Glutamatergic neuron (in vitro differentiated cells): ENCODE data around the gene ABCA4. TPM values are rescaled to one million over a fixed set of nuclear protein-coding genes. Genes with fewer than 3 reads are reported as not detected.
"Not testable (repeated sequence)": the region's sequence is repeated elsewhere in the genome, so short reads cannot be mapped to it uniquely, and the experiment has no call there.

Experiments
- DNase-seq: peaks from one replicate; pipeline ENCODE4 v3.0.0; 2022
- H3K27ac Mint-ChIP-seq: one replicate; pipeline ENCODE4 v1.8.0; 2020; ENCODE audit warnings: mild to moderate bottlenecking, mixed read lengths, inconsistent platforms; ENCODE audit not compliant: unreplicated experiment
- H3K27me3 Mint-ChIP-seq: one replicate; pipeline ENCODE4 v1.8.0; 2020; ENCODE audit warnings: mild to moderate bottlenecking, moderate library complexity, mixed read lengths, inconsistent platforms; ENCODE audit not compliant: unreplicated experiment
- H3K36me3 Mint-ChIP-seq: one replicate; pipeline ENCODE4 v1.8.0; 2020; ENCODE audit warnings: mild to moderate bottlenecking, mixed read lengths, inconsistent platforms; ENCODE audit not compliant: unreplicated experiment
- H3K4me1 Mint-ChIP-seq: one replicate; pipeline ENCODE4 v1.8.0; 2020; ENCODE audit warnings: mild to moderate bottlenecking, low read depth, mixed read lengths, inconsistent platforms; ENCODE audit not compliant: unreplicated experiment
- H3K4me3 Mint-ChIP-seq: one replicate; pipeline ENCODE4 v1.8.0; 2020; ENCODE audit warnings: mild to moderate bottlenecking, mixed read lengths, inconsistent platforms; ENCODE audit not compliant: unreplicated experiment
- H3K9me3 Mint-ChIP-seq: one replicate; pipeline ENCODE4 v1.8.0; 2020; ENCODE audit warnings: mild to moderate bottlenecking, moderate library complexity, mixed read lengths, inconsistent platforms; ENCODE audit not compliant: unreplicated experiment
- total RNA-seq: library from RNA; stranded (reverse); fragmentation: NEBNext Ultra II Directional; extraction: Animal tissue kit (Norgen Biotek cat#: 25700); gene quantifications from one replicate; pipeline ENCODE4 v1.2.1, GENCODE V29; 2021; ENCODE audit not compliant: unreplicated experiment
- TF ChIP-seq, protein P1 (sequence below): fragments of 200-600 bp; sonication (generic); IDR thresholded peaks from one replicate; pipeline ENCODE4 v1.5.0; 2021; ENCODE audit not compliant: partially characterized antibody, unreplicated experiment

Gene ABCA4
- total RNA-seq, 1 donor from 2014 or later, result 0.61 TPM

- Mint-ChIP-seq H3K4me1 (peaks cover 10% of the 10 kb centered on the region), H3K36me3 (no peaks in the 10 kb centered on the region), H3K27ac (no peak overlapping the region), H3K9me3 (peaks cover 1% of the 10 kb centered on the region), H3K27me3 (no peaks in the 10 kb centered on the region), H3K4me3 (no peak overlapping the region)
- TF ChIP-seq, protein P1, sequence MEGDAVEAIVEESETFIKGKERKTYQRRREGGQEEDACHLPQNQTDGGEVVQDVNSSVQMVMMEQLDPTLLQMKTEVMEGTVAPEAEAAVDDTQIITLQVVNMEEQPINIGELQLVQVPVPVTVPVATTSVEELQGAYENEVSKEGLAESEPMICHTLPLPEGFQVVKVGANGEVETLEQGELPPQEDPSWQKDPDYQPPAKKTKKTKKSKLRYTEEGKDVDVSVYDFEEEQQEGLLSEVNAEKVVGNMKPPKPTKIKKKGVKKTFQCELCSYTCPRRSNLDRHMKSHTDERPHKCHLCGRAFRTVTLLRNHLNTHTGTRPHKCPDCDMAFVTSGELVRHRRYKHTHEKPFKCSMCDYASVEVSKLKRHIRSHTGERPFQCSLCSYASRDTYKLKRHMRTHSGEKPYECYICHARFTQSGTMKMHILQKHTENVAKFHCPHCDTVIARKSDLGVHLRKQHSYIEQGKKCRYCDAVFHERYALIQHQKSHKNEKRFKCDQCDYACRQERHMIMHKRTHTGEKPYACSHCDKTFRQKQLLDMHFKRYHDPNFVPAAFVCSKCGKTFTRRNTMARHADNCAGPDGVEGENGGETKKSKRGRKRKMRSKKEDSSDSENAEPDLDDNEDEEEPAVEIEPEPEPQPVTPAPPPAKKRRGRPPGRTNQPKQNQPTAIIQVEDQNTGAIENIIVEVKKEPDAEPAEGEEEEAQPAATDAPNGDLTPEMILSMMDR, result no peak
- no peak for DNase-seq
These were observed 128.0 kb downstream of the ABCA4 start for GRCh38 chr1:93992954-93993353.

GRCh38 chr1:93992190-93992589 is 128.8 kb downstream of the ABCA4 start:
- peaks cover 9% of the 10 kb centered on the region for H3K4me1 Mint-ChIP-seq
- no peak overlapping the region for H3K27ac Mint-ChIP-seq
- H3K27me3 Mint-ChIP-seq, result no peaks in the 10 kb centered on the region
- H3K4me3 Mint-ChIP-seq, result no peak overlapping the region
- H3K36me3 Mint-ChIP-seq, result no peaks in the 10 kb centered on the region
- H3K9me3 Mint-ChIP-seq, result peaks cover 1% of the 10 kb centered on the region
- DNase-seq, result no peak
- TF ChIP-seq, protein P1, result no peak

- peaks cover 1% of the 10 kb centered on the region for H3K9me3 Mint-ChIP-seq
These were observed 129.7 kb downstream of the ABCA4 start for GRCh38 chr1:93991271-93991670.

DNA sequence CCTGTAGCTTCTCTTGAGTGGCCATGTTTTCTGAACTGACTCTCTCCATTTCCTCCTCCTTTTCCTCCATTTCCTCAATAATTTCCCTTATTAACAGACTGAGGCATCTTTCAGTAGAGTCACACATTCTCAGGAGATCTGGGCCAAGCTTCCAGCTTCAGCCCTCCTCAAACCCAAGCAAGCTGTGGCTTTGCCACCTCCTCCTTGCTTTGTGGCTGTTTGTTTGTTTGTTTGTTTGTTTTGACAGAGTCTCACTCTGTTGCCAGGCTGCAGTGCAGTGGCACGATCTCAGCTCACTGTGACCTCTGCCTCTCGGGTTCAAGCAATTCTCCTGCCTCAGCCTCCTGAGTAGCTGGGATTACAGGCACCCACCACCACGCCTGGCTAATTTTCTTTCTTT is 130.5 kb downstream of the ABCA4 start:
- not testable (repeated sequence) for H3K9me3 Mint-ChIP-seq, H3K27me3 Mint-ChIP-seq, H3K4me1 Mint-ChIP-seq, H3K36me3 Mint-ChIP-seq, H3K27ac Mint-ChIP-seq, DNase-seq, H3K4me3 Mint-ChIP-seq

More at GRCh38 chr1:93991271-93991670, 129.7 kb downstream of the ABCA4 start:
- H3K27me3 Mint-ChIP-seq, result no peaks in the 10 kb centered on the region
- no peak overlapping the region for H3K4me3 Mint-ChIP-seq
- peaks cover 9% of the 10 kb centered on the region for H3K4me1 Mint-ChIP-seq
- no peaks in the 10 kb centered on the region for H3K36me3 Mint-ChIP-seq
- TF ChIP-seq, protein P1, result no peak
- no peak for DNase-seq
- no peak overlapping the region for H3K27ac Mint-ChIP-seq

GRCh38 chr1:93990010-93990409 is 130.9 kb downstream of the ABCA4 start:
- Mint-ChIP-seq H3K27ac (no peak overlapping the region), H3K36me3 (no peaks in the 10 kb centered on the region), H3K4me3 (no peak overlapping the region), H3K9me3 (peaks cover 3% of the 10 kb centered on the region), H3K27me3 (no peaks in the 10 kb centered on the region), H3K4me1 (peaks cover 9% of the 10 kb centered on the region)
- DNase-seq, result no peak
- TF ChIP-seq, protein P1, result no peak

GRCh38 chr1:93989601-93990000 is 131.3 kb downstream of the ABCA4 start:
- TF ChIP-seq, protein P1, result no peak
- no peak overlapping the region for H3K4me3 Mint-ChIP-seq
- H3K27me3 Mint-ChIP-seq, result no peaks in the 10 kb centered on the region
- no peak for DNase-seq
- no peaks in the 10 kb centered on the region for H3K36me3 Mint-ChIP-seq
- H3K27ac Mint-ChIP-seq, result no peak overlapping the region
- H3K9me3 Mint-ChIP-seq, result peaks cover 2% of the 10 kb centered on the region
- H3K4me1 Mint-ChIP-seq, result peaks cover 9% of the 10 kb centered on the region
